OCI-LY7 (cell line): Measurements from ENCODE around the gene ALPK3. TPM values are rescaled to one million over a fixed set of nuclear protein-coding genes. Genes with fewer than 3 reads are reported as not detected.

ENCODE experiments used
- BruUV-seq: library from RNA; stranded (reverse); fragments of 400-500 nt; replicated peaks from 2 replicates; lab custom pipeline; 2021; lab: Mats Ljungman, UMichigan
- CTCF ChIA-PET: fragments of 300-600 bp; sonication (Branson Sonifier 250); formaldehyde crosslinking; loops from one replicate; lab custom pipeline; 2022; ENCODE audit warnings: antibody characterized with exemption; ENCODE audit not compliant: unreplicated experiment; lab: Charles Lee
- POLR2A ChIA-PET: fragments of 300-600 bp; sonication (Branson Sonifier 250); formaldehyde crosslinking; loops from one replicate; lab custom pipeline; 2022; ENCODE audit warnings: antibody characterized with exemption; lab: Charles Lee
- DNase-seq: peaks from one replicate; pipeline ENCODE4 v3.0.0-alpha.2; 2015; ENCODE audit warnings: low spot score
- H2AFZ ChIP-seq: fragments of 200-600 bp; sonication (generic), shearing (Covaris generic); 2 replicates; pipeline ENCODE4 v1.6.1; 2014; ENCODE audit warnings: mild to moderate bottlenecking, antibody characterized with exemption, low read length, moderate library complexity
- H3K27ac ChIP-seq: fragments of 200-600 bp; sonication (generic); 2 replicates; pipeline ENCODE4 v1.5.1; 2014; ENCODE audit warnings: mixed run types, low read depth, mild to moderate bottlenecking, moderate library complexity, low read length, inconsistent platforms; ENCODE audit not compliant: poor library complexity, severe bottlenecking
- H3K36me3 ChIP-seq: fragments of 200-600 bp; sonication (generic); 2 replicates; pipeline ENCODE4 v1.6.1; 2014; ENCODE audit warnings: mild to moderate bottlenecking, antibody characterized with exemption, low read length, moderate library complexity, mixed read lengths; ENCODE audit not compliant: insufficient read depth
- H3K4me1 ChIP-seq: fragments of 200-600 bp; sonication (generic); 2 replicates; pipeline ENCODE4 v1.5.1; 2014; ENCODE audit warnings: mild to moderate bottlenecking, low read length; ENCODE audit not compliant: insufficient read depth, poor library complexity, severe bottlenecking
- H3K4me2 ChIP-seq: fragments of 200-600 bp; sonication (generic); 2 replicates; pipeline ENCODE4 v1.6.1; 2014; ENCODE audit warnings: mild to moderate bottlenecking, low read length
- H3K4me3 ChIP-seq: fragments of 200-600 bp; sonication (generic); 2 replicates; pipeline ENCODE4 v1.5.1; 2014; ENCODE audit warnings: mild to moderate bottlenecking, low read depth, low read length; ENCODE audit not compliant: poor library complexity, severe bottlenecking
- H3K79me2 ChIP-seq: fragments of 200-600 bp; sonication (generic); 2 replicates; pipeline ENCODE4 v1.6.1; 2016; ENCODE audit warnings: low read depth, mild to moderate bottlenecking, low read length, moderate library complexity, mixed read lengths; ENCODE audit not compliant: insufficient read depth
- H3K9me2 ChIP-seq: fragments of 200-600 bp; sonication (generic); 2 replicates; pipeline ENCODE4 v1.6.1; 2016; ENCODE audit warnings: mild to moderate bottlenecking, low read length, mixed read lengths; ENCODE audit not compliant: insufficient read depth
- H3K9me3 ChIP-seq: fragments of 200-600 bp; sonication (generic); 2 replicates; pipeline ENCODE4 v1.6.1; 2014; ENCODE audit warnings: mild to moderate bottlenecking, mixed run types, low read length, mixed read lengths
- H4K20me1 ChIP-seq: fragments of 200-600 bp; sonication (generic); 2 replicates; pipeline ENCODE4 v1.6.1; 2014; ENCODE audit warnings: mild to moderate bottlenecking, antibody characterized with exemption, low read length, moderate library complexity, mixed read lengths; ENCODE audit not compliant: insufficient read depth
- EZH2phosphoT487 ChIP-seq: fragments of 200-600 bp; sonication (generic); IDR thresholded peaks from 2 replicates; pipeline ENCODE4 v1.6.1; 2018; ENCODE audit warnings: low read depth, borderline replicate concordance, mild to moderate bottlenecking, mixed run types, antibody characterized with exemption, low read length, moderate library complexity, mixed read lengths
- intact Hi-C: fragments of 100-400 bp; cut with micrococcal nuclease; formaldehyde crosslinking; loops from one replicate; pipeline ENCODE4 v1.10.0; 2022; ENCODE audit not compliant: unreplicated experiment
- small RNA-seq: library from RNA; depleted of rRNA; stranded (forward); fragments of <200 nt; gene quantifications from one replicate; pipeline ENCODE3, GENCODE V24; 2014
- total RNA-seq, 2 experiments: library from RNA; depleted of rRNA in 1 of 2; stranded (reverse); fragments of >200 nt in 1 of 2; shearing (Covaris generic) in 1 of 2; gene quantifications; 2 replicates each; pipeline ENCODE4 v1.2.3, GENCODE V29; 2014 to 2022
- TF ChIP-seq, protein P1 (sequence below): fragments of 200-600 bp; sonication (generic); conservative IDR thresholded peaks from 2 replicates; pipeline ENCODE4 v1.5.1; 2014; ENCODE audit warnings: mild to moderate bottlenecking, antibody characterized with exemption, low read length, moderate library complexity, mixed read lengths

The ALPK3 gene
- total RNA-seq, 2 experiments from 2014 or later, result 0.16 to 0.23 TPM

DNA sequence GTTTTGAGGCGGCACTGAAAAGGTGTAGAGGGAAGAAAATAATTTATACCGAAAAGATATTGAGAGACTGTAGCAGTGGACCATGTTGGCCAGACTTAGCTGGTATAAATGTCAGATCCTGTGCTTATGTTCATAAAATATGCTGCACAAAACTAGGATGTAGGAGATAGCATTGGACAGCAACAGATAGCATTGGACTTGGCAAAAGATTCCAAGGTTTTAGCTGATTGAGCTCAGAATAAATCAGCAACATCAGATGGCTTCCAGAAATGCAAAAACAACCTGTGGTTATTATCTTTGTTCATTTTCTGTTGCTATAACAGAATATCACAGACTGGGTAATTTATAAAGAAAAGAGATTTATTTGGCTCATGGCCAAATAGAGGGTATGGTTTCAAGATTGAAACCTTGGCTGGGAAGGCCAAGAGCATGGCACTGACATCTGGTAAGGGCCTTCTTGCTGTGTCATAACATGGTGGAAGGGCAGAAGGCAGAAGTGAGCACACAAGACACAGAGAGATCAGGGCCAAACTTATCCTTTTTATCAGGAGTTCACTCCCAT is 102.0 kb downstream of the ALPK3 start:
- TF ChIP-seq EZH2phosphoT487, result no peak
- Histone ChIP-seq H3K9me2 (no peaks in the 10 kb centered on the region), H3K4me3 (no peak overlapping the region), H3K36me3 (no peaks in the 10 kb centered on the region), H3K9me3 (no peaks in the 10 kb centered on the region), H3K79me2 (no peaks in the 10 kb centered on the region), H4K20me1 (no peaks in the 10 kb centered on the region), H3K4me1 (no peaks in the 10 kb centered on the region), H2AFZ (no peak overlapping the region), H3K4me2 (no peak overlapping the region), H3K27ac (no peak overlapping the region)
- BruUV-seq, result no TSS peak
- ChIA-PET CTCF (no interaction called here), POLR2A (interaction anchor here (0.6 to 0.9 kb wide), 2 partner anchors 22 to 25 kb away, joined by 3 to 4 read pairs; no protein-coding TSS in a partner anchor)
- DNase-seq, result no peak
- intact Hi-C loops, result no loop called here

GRCh38 chr15:84921121-84921520 is 104.0 kb downstream of the ALPK3 start:
- H3K9me3 ChIP-seq, result no peaks in the 10 kb centered on the region
- no peaks in the 10 kb centered on the region for H3K79me2 ChIP-seq
- POLR2A ChIA-PET, result no interaction called here
- no TSS peak for BruUV-seq
- H3K4me2 ChIP-seq, result no peak overlapping the region
- H3K36me3 ChIP-seq, result no peaks in the 10 kb centered on the region
- H3K4me3 ChIP-seq, result no peak overlapping the region
- DNase-seq, result no peak
- CTCF ChIA-PET, result no interaction called here
- H4K20me1 ChIP-seq, result no peaks in the 10 kb centered on the region
- no peaks in the 10 kb centered on the region for H3K9me2 ChIP-seq
- H2AFZ ChIP-seq, result no peak overlapping the region
- no peak for TF ChIP-seq EZH2phosphoT487
- TF ChIP-seq, protein P1, sequence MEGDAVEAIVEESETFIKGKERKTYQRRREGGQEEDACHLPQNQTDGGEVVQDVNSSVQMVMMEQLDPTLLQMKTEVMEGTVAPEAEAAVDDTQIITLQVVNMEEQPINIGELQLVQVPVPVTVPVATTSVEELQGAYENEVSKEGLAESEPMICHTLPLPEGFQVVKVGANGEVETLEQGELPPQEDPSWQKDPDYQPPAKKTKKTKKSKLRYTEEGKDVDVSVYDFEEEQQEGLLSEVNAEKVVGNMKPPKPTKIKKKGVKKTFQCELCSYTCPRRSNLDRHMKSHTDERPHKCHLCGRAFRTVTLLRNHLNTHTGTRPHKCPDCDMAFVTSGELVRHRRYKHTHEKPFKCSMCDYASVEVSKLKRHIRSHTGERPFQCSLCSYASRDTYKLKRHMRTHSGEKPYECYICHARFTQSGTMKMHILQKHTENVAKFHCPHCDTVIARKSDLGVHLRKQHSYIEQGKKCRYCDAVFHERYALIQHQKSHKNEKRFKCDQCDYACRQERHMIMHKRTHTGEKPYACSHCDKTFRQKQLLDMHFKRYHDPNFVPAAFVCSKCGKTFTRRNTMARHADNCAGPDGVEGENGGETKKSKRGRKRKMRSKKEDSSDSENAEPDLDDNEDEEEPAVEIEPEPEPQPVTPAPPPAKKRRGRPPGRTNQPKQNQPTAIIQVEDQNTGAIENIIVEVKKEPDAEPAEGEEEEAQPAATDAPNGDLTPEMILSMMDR, result no peak
- H3K27ac ChIP-seq, result no peak overlapping the region
- no peaks in the 10 kb centered on the region for H3K4me1 ChIP-seq
- intact Hi-C loops, result no loop called here

- ChIA-PET CTCF (no interaction called here), POLR2A (no interaction called here)
- Histone ChIP-seq H2AFZ (no peak overlapping the region), H3K4me1 (no peaks in the 10 kb centered on the region), H3K79me2 (no peaks in the 10 kb centered on the region), H3K4me2 (no peak overlapping the region), H3K9me3 (no peaks in the 10 kb centered on the region), H4K20me1 (no peaks in the 10 kb centered on the region), H3K9me2 (no peaks in the 10 kb centered on the region), H3K27ac (no peak overlapping the region), H3K36me3 (no peaks in the 10 kb centered on the region), H3K4me3 (no peak overlapping the region)
- DNase-seq, result no peak
- intact Hi-C loops, result no loop called here
- no TSS peak for BruUV-seq
- no peak for TF ChIP-seq EZH2phosphoT487
- TF ChIP-seq, protein P1, result no peak
Measured at GRCh38 chr15:84922530-84922929, 105.4 kb downstream of the ALPK3 start.

Small RNAs within 50 kb of the gene (small RNA-seq; reads per million reads assigned to genes)
- not detected for gene RF00402

Other genes with a start within 250 kb of the ALPK3 start
- 12.4 and 21.7 TPM in 2 replicates for gene ZSCAN2, start 216.3 kb upstream of the ALPK3 start, total RNA-seq (2014; rRNA removed; shearing (Covaris generic))
- 12.0 and 12.1 TPM in 2 replicates for gene ZSCAN2, start 216.3 kb upstream of the ALPK3 start, total RNA-seq (2022)
- gene WDR73, start 163.1 kb upstream of the ALPK3 start, total RNA-seq (2014; rRNA removed; shearing (Covaris generic)), result 29.7 and 38.1 TPM in 2 replicates
- gene WDR73, start 163.1 kb upstream of the ALPK3 start, total RNA-seq (2022), result 28.7 TPM in 2 replicates
- gene NMB, start 159.2 kb upstream of the ALPK3 start, total RNA-seq (2014; rRNA removed; shearing (Covaris generic)), result 5.3 and 10.3 TPM in 2 replicates
- 6.6 and 8.7 TPM in 2 replicates for gene NMB, start 159.2 kb upstream of the ALPK3 start, total RNA-seq (2022)
- 41.4 and 47.0 TPM in 2 replicates for gene SEC11A, start 101.2 kb upstream of the ALPK3 start, total RNA-seq (2014; rRNA removed; shearing (Covaris generic))
- gene SEC11A, start 101.2 kb upstream of the ALPK3 start, total RNA-seq (2022), result 87.6 and 93.6 TPM in 2 replicates
- 17.1 and 23.0 TPM in 2 replicates for gene ZNF592, start 68.8 kb upstream of the ALPK3 start, total RNA-seq (2014; rRNA removed; shearing (Covaris generic))
- gene ZNF592, start 68.8 kb upstream of the ALPK3 start, total RNA-seq (2022), result 41.3 and 42.5 TPM in 2 replicates
- gene SLC28A1, start 67.3 kb downstream of the ALPK3 start, total RNA-seq (2014; rRNA removed; shearing (Covaris generic)), result not detected in 2 replicates
- not detected in 2 replicates for gene SLC28A1, start 67.3 kb downstream of the ALPK3 start, total RNA-seq (2022)
- 17.3 and 28.3 TPM in 2 replicates for gene PDE8A, start 164.5 kb downstream of the ALPK3 start, total RNA-seq (2014; rRNA removed; shearing (Covaris generic))
- gene PDE8A, start 164.5 kb downstream of the ALPK3 start, total RNA-seq (2022), result 29.6 and 32.3 TPM in 2 replicates